H9 (cell line): ENCODE results near the gene VPS9D1. TPM values are rescaled to one million over a fixed set of nuclear protein-coding genes. Genes with fewer than 3 reads are reported as not detected.

Experiments
- DNase-seq: peaks from one replicate; pipeline ENCODE4 v3.0.0-alpha.2; 2017
- H2AFZ ChIP-seq: one replicate; pipeline ENCODE4 v1.6.1; 2013; ENCODE audit warnings: mild to moderate bottlenecking, low read length, control low read depth, moderate library complexity
- H2AK5ac ChIP-seq: 2 replicates; pipeline ENCODE4 v1.6.1; 2013; ENCODE audit warnings: low read length, control low read depth, mixed read lengths; ENCODE audit not compliant: insufficient read length
- H2BK120ac ChIP-seq: one replicate; pipeline ENCODE4 v1.6.1; 2013; ENCODE audit warnings: low read depth, mild to moderate bottlenecking, low read length, control low read depth, inconsistent platforms; ENCODE audit not compliant: poor library complexity, severe bottlenecking
- H2BK12ac ChIP-seq: 2 replicates; pipeline ENCODE4 v1.6.1; 2013; ENCODE audit warnings: low read length, control low read depth, mixed read lengths, low read depth; ENCODE audit not compliant: insufficient read length
- H2BK15ac ChIP-seq: 2 replicates; pipeline ENCODE4 v1.6.1; 2013; ENCODE audit warnings: low read depth, low read length, control low read depth
- H2BK20ac ChIP-seq: one replicate; pipeline ENCODE4 v1.6.1; 2013; ENCODE audit warnings: low read depth, mild to moderate bottlenecking, low read length, control low read depth, inconsistent platforms; ENCODE audit not compliant: poor library complexity, severe bottlenecking
- H2BK5ac ChIP-seq: 2 replicates; pipeline ENCODE4 v1.6.1; 2013; ENCODE audit warnings: low read length, control low read depth, mixed read lengths; ENCODE audit not compliant: insufficient read length
- H3K14ac ChIP-seq: 2 replicates; pipeline ENCODE4 v1.6.1; 2013; ENCODE audit warnings: low read length, control low read depth; ENCODE audit not compliant: insufficient read depth
- H3K18ac ChIP-seq: 2 replicates; pipeline ENCODE4 v1.6.1; 2013; ENCODE audit warnings: low read depth, mild to moderate bottlenecking, mixed read lengths, low read length, control low read depth; ENCODE audit not compliant: insufficient read length
- H3K23ac ChIP-seq: 2 replicates; pipeline ENCODE4 v1.6.1; 2013; ENCODE audit warnings: low read length, control low read depth, mixed read lengths, low read depth; ENCODE audit not compliant: insufficient read length
- H3K23me2 ChIP-seq: 2 replicates; pipeline ENCODE4 v1.6.1; 2013; ENCODE audit warnings: low read depth, mild to moderate bottlenecking, mixed read lengths, low read length, control low read depth; ENCODE audit not compliant: insufficient read length, poor library complexity, severe bottlenecking
- H3K27ac ChIP-seq: 2 replicates; pipeline ENCODE4 v1.5.1; 2013; ENCODE audit warnings: low read length, control low read depth, mixed read lengths, low read depth; ENCODE audit not compliant: insufficient read length
- H3K27me3 ChIP-seq: 2 replicates; pipeline ENCODE4 v1.6.1; 2013; ENCODE audit warnings: low read length, control low read depth, inconsistent platforms; ENCODE audit not compliant: insufficient read depth
- H3K4ac ChIP-seq: 2 replicates; pipeline ENCODE4 v1.6.1; 2013; ENCODE audit warnings: low read depth, mild to moderate bottlenecking, control low read depth, inconsistent platforms, low read length, moderate library complexity
- H3K4me1 ChIP-seq: 2 replicates; pipeline ENCODE4 v1.6.1; 2013; ENCODE audit warnings: low read length, control low read depth, inconsistent platforms; ENCODE audit not compliant: insufficient read depth
- H3K4me2 ChIP-seq: 2 replicates; pipeline ENCODE4 v1.6.1; 2013; ENCODE audit warnings: low read length, control low read depth, mixed read lengths; ENCODE audit not compliant: insufficient read length, insufficient read depth
- H3K56ac ChIP-seq: 2 replicates; pipeline ENCODE4 v1.6.1; 2013; ENCODE audit warnings: low read depth, mild to moderate bottlenecking, mixed read lengths, low read length, control low read depth; ENCODE audit not compliant: insufficient read length
- H3K79me1 ChIP-seq: 2 replicates; pipeline ENCODE4 v1.6.1; 2013; ENCODE audit warnings: low read depth, mild to moderate bottlenecking, moderate library complexity, low read length, control low read depth, inconsistent platforms; ENCODE audit not compliant: insufficient read depth, poor library complexity, severe bottlenecking
- H3K79me2 ChIP-seq: 2 replicates; pipeline ENCODE4 v1.6.1; 2013; ENCODE audit warnings: low read length, control low read depth, inconsistent platforms; ENCODE audit not compliant: insufficient read depth
- H3K9ac ChIP-seq: 2 replicates; pipeline ENCODE4 v1.6.1; 2013; ENCODE audit warnings: low read length, control low read depth, mixed read lengths; ENCODE audit not compliant: insufficient read length; ENCODE audit errors: extremely low read depth
- H3K9me3 ChIP-seq: one replicate; pipeline ENCODE4 v1.6.1; 2013; ENCODE audit warnings: low read depth, low read length, inconsistent platforms; ENCODE audit not compliant: control insufficient read depth
- H3T11ph ChIP-seq: one replicate; pipeline ENCODE4 v1.6.1; 2013; ENCODE audit warnings: mild to moderate bottlenecking, low read length, control low read depth, inconsistent platforms
- H4K20me1 ChIP-seq: one replicate; pipeline ENCODE4 v1.6.1; 2013; ENCODE audit not compliant: control insufficient read depth, insufficient read length, insufficient read depth
- H4K5ac ChIP-seq: 2 replicates; pipeline ENCODE4 v1.6.1; 2013; ENCODE audit warnings: low read depth, mild to moderate bottlenecking, mixed read lengths, low read length, control low read depth; ENCODE audit not compliant: insufficient read length
- H4K8ac ChIP-seq: replicated peaks from 2 replicates; pipeline ENCODE4 v1.6.1; 2013; ENCODE audit warnings: low read length, control low read depth, mixed read lengths, low read depth; ENCODE audit not compliant: insufficient read length
- H4K91ac ChIP-seq: 2 replicates; pipeline ENCODE4 v1.6.1; 2013; ENCODE audit warnings: low read depth, mild to moderate bottlenecking, moderate library complexity, mixed read lengths, low read length, control low read depth; ENCODE audit not compliant: insufficient read length
- H3K27ac Mint-ChIP-seq, 3 experiments: 2 replicates in 2 of 3; 3 replicates in 1 of 3; pipeline ENCODE4 v1.8.0; 2020 to 2021; ENCODE audit warnings: mixed read lengths in 3 of 3, mild to moderate bottlenecking in 1 of 3, moderate library complexity in 1 of 3
- H3K27me3 Mint-ChIP-seq: 2 replicates; pipeline ENCODE4 v1.8.0; 2021; ENCODE audit warnings: low read depth, mild to moderate bottlenecking, moderate library complexity, mixed read lengths
- H3K36me3 Mint-ChIP-seq, 3 experiments: 2 replicates in 2 of 3; 3 replicates in 1 of 3; pipeline ENCODE4 v1.8.0; 2020 to 2021; ENCODE audit warnings: low read depth in 3 of 3, mixed read lengths in 3 of 3; ENCODE audit not compliant: insufficient read depth in 1 of 3
- H3K4me1 Mint-ChIP-seq, 2 experiments: 2 replicates each; pipeline ENCODE4 v1.8.0; 2020; ENCODE audit warnings: mixed read lengths in 2 of 2
- H3K4me3 Mint-ChIP-seq, 2 experiments: 2 replicates in 1 of 2; 3 replicates in 1 of 2; pipeline ENCODE4 v1.8.0; 2020 to 2021; ENCODE audit warnings: mild to moderate bottlenecking in 2 of 2, mixed read lengths in 2 of 2, moderate library complexity in 1 of 2
- H3K9me3 Mint-ChIP-seq, 2 experiments: 2 replicates in 1 of 2; 3 replicates in 1 of 2; pipeline ENCODE4 v1.8.0; 2020; ENCODE audit warnings: mild to moderate bottlenecking in 2 of 2, mixed read lengths in 2 of 2, moderate library complexity in 1 of 2
- CTCF ChIP-seq: fragments of 200-600 bp; sonication (generic); conservative IDR thresholded peaks from 3 replicates; pipeline ENCODE4 v1.8.0; 2021; ENCODE audit warnings: antibody characterized with exemption, mild to moderate bottlenecking
- WGBS: extraction: QIAGEN DNeasy Blood & Tissue Kit; methylation state at CpG from one replicate; pipeline ENCODE4 v1.1.7; 2013; ENCODE audit warnings: missing lambda C conversion rate, low lambda C conversion rate, mixed read lengths; ENCODE audit not compliant: insufficient read length; ENCODE audit errors: extremely low coverage; 5-methylcytosine and 5-hydroxymethylcytosine counted together
- total RNA-seq: library from RNA; stranded (reverse); gene quantifications from 2 replicates; pipeline ENCODE4 v1.2.1, GENCODE V29; 2021

Gene VPS9D1
- total RNA-seq, 1 experiment from 2014 or later = 6.0 TPM

GRCh38 chr16:89705006-89705405, 15.7 kb downstream of the VPS9D1 start:
- no peak overlapping the region for H3K27ac Mint-ChIP-seq
- no CpG with 5 or more reads among the region's 15 CpGs for WGBS
- no peak for TF ChIP-seq CTCF

More at GRCh38 chr16:89705006-89705405, 15.7 kb downstream of the VPS9D1 start:
- Histone ChIP-seq H2AFZ (no peak overlapping the region), H3K4ac (no peak overlapping the region), H3T11ph (no peak overlapping the region), H2BK12ac (no peak overlapping the region), H3K23ac (no peak overlapping the region), H3K4me1 (no peaks in the 10 kb centered on the region), H3K9ac (no peak overlapping the region), H2BK120ac (no peak overlapping the region), H3K27me3 (no peaks in the 10 kb centered on the region), H3K9me3 (no peaks in the 10 kb centered on the region), H3K14ac (no peak overlapping the region), H3K56ac (no peak overlapping the region), H3K79me1 (no peaks in the 10 kb centered on the region), H3K18ac (no peak overlapping the region), H2AK5ac (no peak overlapping the region), H4K91ac (no peak overlapping the region), H2BK20ac (no peak overlapping the region), H4K20me1 (no peaks in the 10 kb centered on the region), H3K79me2 (no peaks in the 10 kb centered on the region), H4K8ac (no peak overlapping the region), H3K23me2 (peaks cover 11% of the 10 kb centered on the region), H2BK15ac (no peak overlapping the region), H3K4me2 (no peak overlapping the region), H3K27ac (no peak overlapping the region), H2BK5ac (no peak overlapping the region), H4K5ac (no peak overlapping the region)
- Mint-ChIP-seq H3K4me1 (peaks cover 15 to 19% of the 10 kb centered on the region in 2 experiments), H3K36me3 (no peaks in the 10 kb centered on the region), H3K27me3 (peaks cover 29% of the 10 kb centered on the region), H3K4me3 (peak overlapping the region in 1 of 2 experiments; percentile 38; a peak in 1 of 5 replicates), H3K9me3 (no peaks in the 10 kb centered on the region)
- DNase-seq = no peak
